ENCODE data around the gene SCYL1. TPM values are rescaled to one million over a fixed set of nuclear protein-coding genes. Genes with fewer than 3 reads are reported as not detected.

Gene SCYL1
- total RNA-seq (ENCODE audit: low replicate concordance): 16.9 and 45.2 TPM in 2 replicates

- Mint-ChIP-seq H3K36me3 (peaks cover 12% of the 10 kb centered on the region), H3K9me3 (no peaks in the 10 kb centered on the region), H3K4me3 (peak within 1 kb of the TSS; percentile 87), H3K27me3 (ENCODE audit: insufficient read depth, low read depth) (peaks cover 3% of the 10 kb centered on the region), H3K27ac (peak within 1 kb of the TSS; percentile 31), H3K4me1 (peaks cover 40% of the 10 kb centered on the region)
- peaks cover 40% of the 10 kb centered on the region for H4K20me1 ChIP-seq (ENCODE audit: low read depth)
- peaks cover 17% of the 10 kb centered on the region for H3K4me1 ChIP-seq
- peaks cover 9% of the 10 kb centered on the region for H3F3A ChIP-seq (ENCODE audit: low read depth)
- peak within 1 kb of the TSS; percentile 88 for H3K9ac ChIP-seq
- peak within 1 kb of the TSS; percentile 83 for H2AFZ ChIP-seq (replicated peaks)
- peak within 1 kb of the TSS; percentile 99 for H3K4me3 ChIP-seq
- DNase-seq (ENCODE audit: low spot score): peak; percentile 88
- peaks cover 15% of the 10 kb centered on the region for H3K79me2 ChIP-seq (ENCODE audit: low read depth)
- H3K27me3 ChIP-seq: no peaks in the 10 kb centered on the region
- H3K36me3 ChIP-seq: no peaks in the 10 kb centered on the region
- TF ChIP-seq, protein P1, sequence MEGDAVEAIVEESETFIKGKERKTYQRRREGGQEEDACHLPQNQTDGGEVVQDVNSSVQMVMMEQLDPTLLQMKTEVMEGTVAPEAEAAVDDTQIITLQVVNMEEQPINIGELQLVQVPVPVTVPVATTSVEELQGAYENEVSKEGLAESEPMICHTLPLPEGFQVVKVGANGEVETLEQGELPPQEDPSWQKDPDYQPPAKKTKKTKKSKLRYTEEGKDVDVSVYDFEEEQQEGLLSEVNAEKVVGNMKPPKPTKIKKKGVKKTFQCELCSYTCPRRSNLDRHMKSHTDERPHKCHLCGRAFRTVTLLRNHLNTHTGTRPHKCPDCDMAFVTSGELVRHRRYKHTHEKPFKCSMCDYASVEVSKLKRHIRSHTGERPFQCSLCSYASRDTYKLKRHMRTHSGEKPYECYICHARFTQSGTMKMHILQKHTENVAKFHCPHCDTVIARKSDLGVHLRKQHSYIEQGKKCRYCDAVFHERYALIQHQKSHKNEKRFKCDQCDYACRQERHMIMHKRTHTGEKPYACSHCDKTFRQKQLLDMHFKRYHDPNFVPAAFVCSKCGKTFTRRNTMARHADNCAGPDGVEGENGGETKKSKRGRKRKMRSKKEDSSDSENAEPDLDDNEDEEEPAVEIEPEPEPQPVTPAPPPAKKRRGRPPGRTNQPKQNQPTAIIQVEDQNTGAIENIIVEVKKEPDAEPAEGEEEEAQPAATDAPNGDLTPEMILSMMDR (IDR thresholded peaks at IDR 0.05): no peak
- peak; percentile 51 for TF ChIP-seq EZH2 (IDR thresholded peaks at IDR 0.05)
- TF ChIP-seq EZH2phosphoT487 (IDR thresholded peaks at IDR 0.05): no peak
- no peaks in the 10 kb centered on the region for H3K9me3 ChIP-seq (ENCODE audit: low read depth)
- H3K27ac ChIP-seq: peak within 1 kb of the TSS; percentile 68
- peak within 1 kb of the TSS; percentile 96 for H3K4me2 ChIP-seq
Observed at GRCh38 chr11:65524741-65525545, at the start of gene SCYL1. TSS of gene SCYL1 (plus strand) at chr11:65525083. CDS start at chr11:65525154, 71 bp downstream.

- Histone ChIP-seq H3K4me3 (peak overlapping the region; percentile 60), H3K27ac (peak overlapping the region; percentile 56), H3K4me1 (peaks cover 30% of the 10 kb centered on the region), H3K79me2 (ENCODE audit: low read depth) (peaks cover 87% of the 10 kb centered on the region), H3K36me3 (no peaks in the 10 kb centered on the region), H3K9ac (peak overlapping the region; percentile 86), H3F3A (ENCODE audit: low read depth) (peaks cover 30% of the 10 kb centered on the region), H3K27me3 (no peaks in the 10 kb centered on the region), H3K4me2 (peak overlapping the region; percentile 91), H4K20me1 (ENCODE audit: low read depth) (no peaks in the 10 kb centered on the region), H2AFZ (replicated peaks) (peak overlapping the region; percentile 34), H3K9me3 (ENCODE audit: low read depth) (no peaks in the 10 kb centered on the region)
- Mint-ChIP-seq H3K9me3 (no peaks in the 10 kb centered on the region), H3K4me1 (peaks cover 39% of the 10 kb centered on the region), H3K27me3 (ENCODE audit: insufficient read depth, low read depth) (peaks cover 4% of the 10 kb centered on the region), H3K36me3 (no peaks in the 10 kb centered on the region), H3K27ac (peak overlapping the region; percentile 97), H3K4me3 (peak overlapping the region; percentile 89)
- TF ChIP-seq EZH2phosphoT487 (IDR thresholded peaks at IDR 0.05): no peak
- no peak for TF ChIP-seq EZH2 (IDR thresholded peaks at IDR 0.05)
- TF ChIP-seq, protein P1 (IDR thresholded peaks at IDR 0.05): no peak
- no peak for DNase-seq (ENCODE audit: low spot score)
Observed at GRCh38 chr11:65476632-65477148, 48.2 kb upstream of the SCYL1 start.

GRCh38 chr11:65477149-65477965 lies 47.5 kb upstream of the SCYL1 start:
- TF ChIP-seq, protein P1 (IDR thresholded peaks at IDR 0.05): no peak
- TF ChIP-seq EZH2 (IDR thresholded peaks at IDR 0.05) (no peak), EZH2phosphoT487 (IDR thresholded peaks at IDR 0.05) (no peak)
- Histone ChIP-seq H4K20me1 (ENCODE audit: low read depth) (no peaks in the 10 kb centered on the region), H3K9me3 (ENCODE audit: low read depth) (no peaks in the 10 kb centered on the region), H3K4me3 (peak overlapping the region; percentile 60), H3K36me3 (no peaks in the 10 kb centered on the region), H3K27me3 (no peaks in the 10 kb centered on the region), H3F3A (ENCODE audit: low read depth) (peaks cover 30% of the 10 kb centered on the region), H3K9ac (peak overlapping the region; percentile 86), H3K4me2 (peak overlapping the region; percentile 91), H3K4me1 (peaks cover 30% of the 10 kb centered on the region), H3K79me2 (ENCODE audit: low read depth) (peaks cover 82% of the 10 kb centered on the region), H2AFZ (replicated peaks) (peak overlapping the region; percentile 34), H3K27ac (peak overlapping the region; percentile 87)
- Mint-ChIP-seq H3K4me1 (peaks cover 39% of the 10 kb centered on the region), H3K27me3 (ENCODE audit: insufficient read depth, low read depth) (peaks cover 6% of the 10 kb centered on the region), H3K27ac (peak overlapping the region; percentile 100), H3K9me3 (no peaks in the 10 kb centered on the region), H3K4me3 (peak overlapping the region; percentile 89), H3K36me3 (no peaks in the 10 kb centered on the region)
- peak; percentile 95 for DNase-seq (ENCODE audit: low spot score)

Measured in neural progenitor cell (in vitro differentiated cells).